ENCODE data around the gene SRF. TPM values are rescaled to one million over a fixed set of nuclear protein-coding genes. Genes with fewer than 3 reads are reported as not detected.

SRF gene
- total and polyA plus RNA-seq, 2 donors (not counting 1 experiment from before 2014, with no cell fraction given), result 21.7 to 22.7 TPM

DNA sequence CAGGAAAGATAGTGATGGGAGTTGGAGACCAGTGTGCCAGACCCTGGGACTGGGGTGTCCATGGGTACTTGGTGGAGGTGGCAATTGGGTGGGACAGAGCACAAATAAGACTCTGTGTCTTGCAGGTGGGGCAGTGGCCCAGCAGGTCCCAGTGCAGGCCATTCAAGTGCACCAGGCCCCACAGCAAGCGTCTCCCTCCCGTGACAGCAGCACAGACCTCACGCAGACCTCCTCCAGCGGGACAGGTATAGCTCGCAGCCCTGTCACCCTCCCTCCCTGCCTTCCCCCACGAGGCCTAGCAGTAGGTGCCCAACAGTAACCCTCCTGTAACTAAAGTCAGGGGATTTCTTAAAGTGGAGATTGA is 5.3 kb downstream of the SRF start:
- H3K36me3 ChIP-seq (replicated peaks in 1 of 2; ENCODE audit: control extremely low read depth in 1 of 2, control insufficient read depth in 1 of 2, extremely low read depth in 1 of 2, insufficient read depth in 2 of 2, low read length in 1 of 2), result peaks cover 0 to 40% of the 10 kb centered on the region in 2 experiments
- DNase-seq, result no peak

DNA sequence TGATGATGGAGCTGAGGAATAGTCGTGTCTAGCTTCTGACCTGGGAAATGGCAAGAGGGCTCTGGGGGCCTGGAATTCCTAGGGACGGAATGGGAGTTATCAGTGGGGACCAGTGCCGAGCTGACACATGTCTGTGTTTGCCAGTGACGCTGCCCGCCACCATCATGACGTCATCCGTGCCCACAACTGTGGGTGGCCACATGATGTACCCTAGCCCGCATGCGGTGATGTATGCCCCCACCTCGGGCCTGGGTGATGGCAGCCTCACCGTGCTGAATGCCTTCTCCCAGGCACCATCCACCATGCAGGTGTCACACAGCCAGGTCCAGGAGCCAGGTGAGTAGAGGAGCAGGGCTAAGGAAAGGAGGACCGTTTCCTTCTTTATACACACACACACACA is 7.1 kb downstream of the SRF start:
- no peak overlapping the region for H3K4me3 Mint-ChIP-seq
- Histone ChIP-seq H3K4me2 (replicated peaks; ENCODE audit: low read depth, low read length, poor library complexity, severe bottlenecking) (no peak overlapping the region), H2AFZ (ENCODE audit: insufficient read depth, low read depth, low read length, poor library complexity, severe bottlenecking) (no peak overlapping the region), H3K79me2 (ENCODE audit: control insufficient read depth, insufficient read depth, low read length) (peaks cover 46% of the 10 kb centered on the region), H3K4me3 (ENCODE audit: control extremely low read depth in 1 of 5, extremely low read depth in 1 of 5, insufficient read depth in 1 of 5, low read depth in 2 of 5, low read length in 4 of 5) (no peak overlapping the region), H4K20me1 (ENCODE audit: control insufficient read depth, insufficient read depth, low read length, poor library complexity, severe bottlenecking) (peaks cover 21% of the 10 kb centered on the region), H3K36me3 (replicated peaks in 1 of 2; ENCODE audit: control extremely low read depth in 1 of 2, control insufficient read depth in 1 of 2, extremely low read depth in 1 of 2, insufficient read depth in 2 of 2, low read length in 1 of 2) (peaks cover 0 to 40% of the 10 kb centered on the region in 2 experiments), H3K9ac (ENCODE audit: low read length) (no peak overlapping the region), H3K27me3 (replicated peaks in 1 of 4; ENCODE audit: control extremely low read depth in 1 of 4, control insufficient read depth in 3 of 4, insufficient read depth in 4 of 4, low read length in 3 of 4) (no peaks in the 10 kb centered on the region), H3K27ac (ENCODE audit: low read length in 2 of 2) (no peak overlapping the region), H3K9me3 (ENCODE audit: control extremely low read depth in 1 of 3, control insufficient read depth in 2 of 3, insufficient read depth in 1 of 3, low read length in 2 of 3) (no peaks in the 10 kb centered on the region), H3K4me1 (ENCODE audit: control insufficient read depth in 2 of 2, insufficient read depth in 2 of 2, low read length in 2 of 2) (peaks cover 37 to 45% of the 10 kb centered on the region in 2 donors)
- 96% methylated on average over 10 of the region's 12 CpGs for WGBS (ENCODE audit: insufficient coverage)
- peaks cover 46% of the 10 kb centered on the region for H3K4me1 Mint-ChIP-seq
- H3K9me3 Mint-ChIP-seq (ENCODE audit: insufficient read depth), result no peaks in the 10 kb centered on the region
- intact Hi-C loops (cut with micrococcal nuclease), result no loop called here
- no peak for ATAC-seq (ENCODE audit: low read depth)
- TF ChIP-seq, protein P1, sequence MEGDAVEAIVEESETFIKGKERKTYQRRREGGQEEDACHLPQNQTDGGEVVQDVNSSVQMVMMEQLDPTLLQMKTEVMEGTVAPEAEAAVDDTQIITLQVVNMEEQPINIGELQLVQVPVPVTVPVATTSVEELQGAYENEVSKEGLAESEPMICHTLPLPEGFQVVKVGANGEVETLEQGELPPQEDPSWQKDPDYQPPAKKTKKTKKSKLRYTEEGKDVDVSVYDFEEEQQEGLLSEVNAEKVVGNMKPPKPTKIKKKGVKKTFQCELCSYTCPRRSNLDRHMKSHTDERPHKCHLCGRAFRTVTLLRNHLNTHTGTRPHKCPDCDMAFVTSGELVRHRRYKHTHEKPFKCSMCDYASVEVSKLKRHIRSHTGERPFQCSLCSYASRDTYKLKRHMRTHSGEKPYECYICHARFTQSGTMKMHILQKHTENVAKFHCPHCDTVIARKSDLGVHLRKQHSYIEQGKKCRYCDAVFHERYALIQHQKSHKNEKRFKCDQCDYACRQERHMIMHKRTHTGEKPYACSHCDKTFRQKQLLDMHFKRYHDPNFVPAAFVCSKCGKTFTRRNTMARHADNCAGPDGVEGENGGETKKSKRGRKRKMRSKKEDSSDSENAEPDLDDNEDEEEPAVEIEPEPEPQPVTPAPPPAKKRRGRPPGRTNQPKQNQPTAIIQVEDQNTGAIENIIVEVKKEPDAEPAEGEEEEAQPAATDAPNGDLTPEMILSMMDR (IDR thresholded peaks at IDR 0.05), result no peak
- TF ChIP-seq EZH2 (IDR thresholded peaks at IDR 0.05; ENCODE audit: borderline replicate concordance, insufficient read depth, low read depth, low read length, poor library complexity, severe bottlenecking), result no peak
- ChIA-PET POLR2A (interaction anchor here (0.7 kb wide), 1 partner anchor 164 kb away, joined by 3 read pairs; no protein-coding TSS in a partner anchor), CTCF (interaction anchor here (0.6 to 0.9 kb wide), 2 partner anchors 8 to 517 kb away, joined by 3 to 4 read pairs; no protein-coding TSS in a partner anchor)
- H3K27ac Mint-ChIP-seq, result peak overlapping the region; percentile 61
- H3K27me3 Mint-ChIP-seq, result no peaks in the 10 kb centered on the region
- DNase-seq, result no peak

More for the DNA sequence above, 5.3 kb downstream of the SRF start:
- H3K4me3 ChIP-seq (ENCODE audit: control extremely low read depth in 1 of 5, extremely low read depth in 1 of 5, insufficient read depth in 1 of 5, low read depth in 2 of 5, low read length in 4 of 5), result no peak overlapping the region
- peaks cover 34 to 44% of the 10 kb centered on the region in 2 donors for H3K4me1 ChIP-seq (ENCODE audit: control insufficient read depth in 2 of 2, insufficient read depth in 2 of 2, low read length in 2 of 2)
- intact Hi-C loops (cut with micrococcal nuclease), result no loop called here
- CTCF ChIA-PET, result interaction anchor here (0.7 kb wide), 1 partner anchor 45 kb away, joined by 3 read pairs; no protein-coding TSS in a partner anchor
- H3K79me2 ChIP-seq (ENCODE audit: control insufficient read depth, insufficient read depth, low read length), result peaks cover 47% of the 10 kb centered on the region
- Mint-ChIP-seq H3K4me3 (no peak overlapping the region), H3K9me3 (ENCODE audit: insufficient read depth) (no peaks in the 10 kb centered on the region), H3K27ac (peak overlapping the region; percentile 50), H3K27me3 (no peaks in the 10 kb centered on the region), H3K4me1 (peaks cover 45% of the 10 kb centered on the region)
- H4K20me1 ChIP-seq (ENCODE audit: control insufficient read depth, insufficient read depth, low read length, poor library complexity, severe bottlenecking), result peaks cover 33% of the 10 kb centered on the region
- WGBS (ENCODE audit: insufficient coverage), result 100% methylated on average over 1 of the region's 6 CpGs
- no peaks in the 10 kb centered on the region for H3K27me3 ChIP-seq (replicated peaks in 1 of 4; ENCODE audit: control extremely low read depth in 1 of 4, control insufficient read depth in 3 of 4, insufficient read depth in 4 of 4, low read length in 3 of 4)
- H3K9ac ChIP-seq (ENCODE audit: low read length), result no peak overlapping the region
- no peak overlapping the region for H3K4me2 ChIP-seq (replicated peaks; ENCODE audit: low read depth, low read length, poor library complexity, severe bottlenecking)
- no peak for ATAC-seq (ENCODE audit: low read depth)
- H2AFZ ChIP-seq (ENCODE audit: insufficient read depth, low read depth, low read length, poor library complexity, severe bottlenecking), result no peak overlapping the region
- TF ChIP-seq, protein P1 (IDR thresholded peaks at IDR 0.05), result no peak
- no peak for TF ChIP-seq EZH2 (IDR thresholded peaks at IDR 0.05; ENCODE audit: borderline replicate concordance, insufficient read depth, low read depth, low read length, poor library complexity, severe bottlenecking)
- H3K27ac ChIP-seq (ENCODE audit: low read length in 2 of 2), result peak overlapping the region in 1 of 2 donors; percentile 90
- POLR2A ChIA-PET, result no interaction called here
- no peaks in the 10 kb centered on the region for H3K9me3 ChIP-seq (ENCODE audit: control extremely low read depth in 1 of 3, control insufficient read depth in 2 of 3, insufficient read depth in 1 of 3, low read length in 2 of 3)

Measured in B cell (primary cell).